Mesenchymal stem cell (in vitro differentiated cells and primary cell): Measurements from ENCODE around the gene CGREF1.

ENCODE experiments used
- DNase-seq: peaks from one replicate; pipeline ENCODE4 v3.0.0-alpha.2; 2013
- H2AFZ ChIP-seq: one replicate; pipeline ENCODE4 v1.6.1; 2013; ENCODE audit warnings: low read depth, mild to moderate bottlenecking, control low read depth, inconsistent platforms, low read length, moderate library complexity
- H2AK5ac ChIP-seq: 2 replicates; pipeline ENCODE4 v1.6.1; 2013; ENCODE audit warnings: low read length, moderate library complexity, mild to moderate bottlenecking, inconsistent platforms; ENCODE audit not compliant: severe bottlenecking
- H2BK120ac ChIP-seq: one replicate; pipeline ENCODE4 v1.6.1; 2013; ENCODE audit warnings: low read depth, mild to moderate bottlenecking, inconsistent platforms, low read length, moderate library complexity
- H2BK12ac ChIP-seq, 2 experiments: one replicate each; pipeline ENCODE4 v1.6.1; 2013; ENCODE audit warnings: inconsistent platforms in 2 of 2, low read length in 2 of 2, mild to moderate bottlenecking in 2 of 2, moderate library complexity in 2 of 2, control low read depth in 1 of 2
- H2BK15ac ChIP-seq: one replicate; pipeline ENCODE4 v1.6.1; 2013; ENCODE audit warnings: mild to moderate bottlenecking, low read depth, inconsistent platforms; ENCODE audit not compliant: poor library complexity, severe bottlenecking
- H2BK5ac ChIP-seq: 2 replicates; pipeline ENCODE4 v1.6.1; 2013; ENCODE audit warnings: low read depth, mild to moderate bottlenecking, low read length, control low read depth, inconsistent platforms; ENCODE audit not compliant: poor library complexity, severe bottlenecking
- H3K14ac ChIP-seq, 2 experiments: one replicate each; pipeline ENCODE4 v1.6.1; 2013; ENCODE audit warnings: inconsistent platforms in 2 of 2, low read length in 2 of 2, control low read depth in 1 of 2, mild to moderate bottlenecking in 1 of 2, moderate library complexity in 1 of 2
- H3K18ac ChIP-seq, 2 experiments: one replicate each; pipeline ENCODE4 v1.6.1; 2013; ENCODE audit warnings: inconsistent platforms in 2 of 2, low read length in 2 of 2, control low read depth in 1 of 2, low read depth in 1 of 2, mild to moderate bottlenecking in 1 of 2
- H3K23ac ChIP-seq, 2 experiments: one replicate each; pipeline ENCODE4 v1.6.1; 2013; ENCODE audit warnings: inconsistent platforms in 2 of 2, low read length in 2 of 2, mild to moderate bottlenecking in 2 of 2, moderate library complexity in 2 of 2, control low read depth in 1 of 2
- H3K27ac ChIP-seq: 2 replicates; pipeline ENCODE4 v1.5.1; 2013; ENCODE audit warnings: mild to moderate bottlenecking, moderate library complexity, low read length, control low read depth, inconsistent platforms; ENCODE audit not compliant: poor library complexity, severe bottlenecking
- H3K27me3 ChIP-seq, 2 experiments: 2 replicates each; pipeline versions ENCODE4 v1.6.1 to v1.7.0; 2013; ENCODE audit warnings: low read length in 2 of 2, mild to moderate bottlenecking in 2 of 2, moderate library complexity in 2 of 2, control low read depth in 1 of 2, inconsistent platforms in 1 of 2; ENCODE audit not compliant: control insufficient read depth in 1 of 2, insufficient read depth in 1 of 2
- H3K36me3 ChIP-seq, 2 experiments: 2 replicates each; pipeline versions ENCODE4 v1.6.1 to v1.7.0; 2013; ENCODE audit warnings: low read length in 2 of 2, control low read depth in 1 of 2, inconsistent platforms in 1 of 2, low read depth in 1 of 2, mild to moderate bottlenecking in 1 of 2; ENCODE audit not compliant: insufficient read depth in 2 of 2, control insufficient read depth in 1 of 2
- H3K4ac ChIP-seq, 2 experiments: one replicate each; pipeline ENCODE4 v1.6.1; 2013; ENCODE audit warnings: inconsistent platforms in 2 of 2, low read length in 2 of 2, mild to moderate bottlenecking in 2 of 2, moderate library complexity in 2 of 2, control low read depth in 1 of 2, low read depth in 1 of 2
- H3K4me1 ChIP-seq: 2 replicates; pipeline ENCODE4 v1.6.1; 2013; ENCODE audit warnings: low read depth, low read length, control low read depth; ENCODE audit not compliant: control insufficient read depth, insufficient read depth
- H3K4me2 ChIP-seq: 2 replicates; pipeline ENCODE4 v1.6.1; 2013; ENCODE audit warnings: low read length, mild to moderate bottlenecking, inconsistent platforms; ENCODE audit not compliant: poor library complexity, severe bottlenecking
- H3K4me3 ChIP-seq, 2 experiments: 2 replicates each; pipeline versions ENCODE4 v1.5.1 to v1.7.0; 2013; ENCODE audit warnings: low read length in 2 of 2, mild to moderate bottlenecking in 2 of 2, control low read depth in 1 of 2, low read depth in 1 of 2; ENCODE audit not compliant: insufficient read depth in 1 of 2
- H3K79me1 ChIP-seq: replicated peaks from 2 replicates; pipeline ENCODE4 v1.6.1; 2013; ENCODE audit warnings: mild to moderate bottlenecking, control low read depth, low read length, inconsistent platforms; ENCODE audit not compliant: poor library complexity, severe bottlenecking
- H3K9ac ChIP-seq: 2 replicates; pipeline ENCODE4 v1.7.0; 2013; ENCODE audit warnings: mild to moderate bottlenecking, low read length, moderate library complexity
- H3K9me3 ChIP-seq: 2 replicates; pipeline ENCODE4 v1.7.0; 2013; ENCODE audit warnings: mild to moderate bottlenecking, low read length; ENCODE audit not compliant: control insufficient read depth
- H4K8ac ChIP-seq: one replicate; pipeline ENCODE4 v1.6.1; 2013; ENCODE audit warnings: inconsistent platforms, mild to moderate bottlenecking, low read length, moderate library complexity
- H4K91ac ChIP-seq: one replicate; pipeline ENCODE4 v1.6.1; 2013; ENCODE audit warnings: mild to moderate bottlenecking, low read length, inconsistent platforms
- WGBS: methylation state at CpG from one replicate; pipeline ENCODE4 v1.1.7; 2013; ENCODE audit warnings: mixed read lengths; 5-methylcytosine and 5-hydroxymethylcytosine counted together

The CGREF1 gene

GRCh38 chr2:27154488-27154887 lies 35.6 kb upstream of the CGREF1 start:
- H3K4ac ChIP-seq, result no peak overlapping the region
- 59% methylated on average over 6 of the region's 6 CpGs for WGBS

GRCh38 chr2:27152796-27153464 lies 34.0 kb upstream of the CGREF1 start:
- H4K91ac ChIP-seq, result no peak overlapping the region
- no peaks in the 10 kb centered on the region for H3K79me1 ChIP-seq
- no peaks in the 10 kb centered on the region for H3K36me3 ChIP-seq
- no peak overlapping the region for H2BK120ac ChIP-seq
- H3K18ac ChIP-seq, result no peak overlapping the region
- H3K9me3 ChIP-seq, result no peaks in the 10 kb centered on the region
- peaks cover 19 to 23% of the 10 kb centered on the region in 2 experiments for H3K27me3 ChIP-seq
- no peak overlapping the region for H3K14ac ChIP-seq
- no peak overlapping the region for H3K4me2 ChIP-seq
- H2AK5ac ChIP-seq, result no peak overlapping the region
- no peak overlapping the region for H3K9ac ChIP-seq
- no peak overlapping the region for H4K8ac ChIP-seq
- H2BK12ac ChIP-seq, result no peak overlapping the region
- H3K4me1 ChIP-seq, result peaks cover 2% of the 10 kb centered on the region
- no peak overlapping the region for H2BK15ac ChIP-seq
- no peak overlapping the region for H3K4ac ChIP-seq
- WGBS, result 50% methylated on average over 2 of the region's 2 CpGs
- H3K23ac ChIP-seq, result no peak overlapping the region
- no peak overlapping the region for H3K27ac ChIP-seq
- H3K4me3 ChIP-seq, result no peak overlapping the region
- no peak overlapping the region for H2BK5ac ChIP-seq
- H2AFZ ChIP-seq, result no peak overlapping the region
- DNase-seq, result peak; percentile 33

More at GRCh38 chr2:27154488-27154887, 35.6 kb upstream of the CGREF1 start:
- H2AFZ ChIP-seq, result no peak overlapping the region
- no peak overlapping the region for H3K18ac ChIP-seq
- no peaks in the 10 kb centered on the region for H3K9me3 ChIP-seq
- H4K91ac ChIP-seq, result no peak overlapping the region
- no peak overlapping the region for H3K27ac ChIP-seq
- H2BK120ac ChIP-seq, result no peak overlapping the region
- H3K23ac ChIP-seq, result no peak overlapping the region
- no peak overlapping the region for H3K14ac ChIP-seq
- no peak overlapping the region for H2BK5ac ChIP-seq
- H2AK5ac ChIP-seq, result no peak overlapping the region
- H4K8ac ChIP-seq, result no peak overlapping the region
- no peaks in the 10 kb centered on the region for H3K4me1 ChIP-seq
- no peaks in the 10 kb centered on the region for H3K36me3 ChIP-seq
- no peak for DNase-seq
- no peak overlapping the region for H3K4me2 ChIP-seq
- H3K27me3 ChIP-seq, result peaks cover 4 to 12% of the 10 kb centered on the region in 2 experiments
- no peak overlapping the region for H3K4me3 ChIP-seq
- no peaks in the 10 kb centered on the region for H3K79me1 ChIP-seq
- H2BK12ac ChIP-seq, result no peak overlapping the region
- peak overlapping the region; percentile 16 for H2BK15ac ChIP-seq
- H3K9ac ChIP-seq, result no peak overlapping the region

GRCh38 chr2:27152102-27152795 lies 33.3 kb upstream of the CGREF1 start:
- Histone ChIP-seq H4K91ac (no peak overlapping the region), H2BK15ac (no peak overlapping the region), H3K4me3 (no peak overlapping the region), H3K14ac (no peak overlapping the region), H3K4me1 (peaks cover 2% of the 10 kb centered on the region), H2AK5ac (no peak overlapping the region), H3K23ac (no peak overlapping the region), H4K8ac (no peak overlapping the region), H3K4ac (no peak overlapping the region), H2AFZ (no peak overlapping the region), H3K27me3 (peaks cover 22 to 26% of the 10 kb centered on the region in 2 experiments), H3K36me3 (no peaks in the 10 kb centered on the region), H2BK5ac (no peak overlapping the region), H3K9ac (no peak overlapping the region), H2BK12ac (no peak overlapping the region), H3K79me1 (no peaks in the 10 kb centered on the region), H3K9me3 (no peaks in the 10 kb centered on the region), H3K4me2 (no peak overlapping the region), H2BK120ac (no peak overlapping the region), H3K18ac (no peak overlapping the region), H3K27ac (no peak overlapping the region)
- no peak for DNase-seq
- WGBS, result 83% methylated on average over 7 of the region's 8 CpGs

GRCh38 chr2:27150639-27151230 lies 31.8 kb upstream of the CGREF1 start:
- Histone ChIP-seq H2BK120ac (no peak overlapping the region), H3K9me3 (no peaks in the 10 kb centered on the region), H4K8ac (no peak overlapping the region), H3K4me2 (no peak overlapping the region), H3K4me1 (peaks cover 2% of the 10 kb centered on the region), H4K91ac (no peak overlapping the region), H3K23ac (peak overlapping the region in 1 of 2 experiments; percentile 67), H3K4ac (no peak overlapping the region), H3K18ac (no peak overlapping the region), H3K36me3 (no peaks in the 10 kb centered on the region), H2AK5ac (no peak overlapping the region), H3K27me3 (peaks cover 22 to 26% of the 10 kb centered on the region in 2 experiments), H3K27ac (no peak overlapping the region), H3K14ac (no peak overlapping the region), H2BK5ac (no peak overlapping the region), H2BK12ac (no peak overlapping the region), H3K4me3 (no peak overlapping the region), H3K79me1 (no peaks in the 10 kb centered on the region), H2AFZ (no peak overlapping the region), H2BK15ac (no peak overlapping the region), H3K9ac (no peak overlapping the region)
- 84% methylated on average over 6 of the region's 8 CpGs for WGBS
- DNase-seq, result no peak
